Activated effector memory CD4-positive, alpha-beta T cell treated with anti-CD3 and anti-CD28 coated beads, Interleukin-2, amount 50 U/mL, for 16 hours (primary cell): ENCODE results near the gene ADIPOR2.
A peak's percentile ranks its signal among the peaks of the same experiment; 100 is the strongest.

ENCODE experiments used
- DNase-seq: peaks from one replicate; pipeline ENCODE4 v3.0.0-alpha.2; 2020

The ADIPOR2 gene

GRCh38 chr12:1690578-1691122 lies at the start of gene ADIPOR2:
TSS of gene ADIPOR2 (plus strand) at chr12:1691070. CDS start at chr12:1754344, 63,274 bp downstream.
- peak; percentile 98 for DNase-seq

GRCh38 chr12:1642513-1642912 lies 48.4 kb upstream of the ADIPOR2 start:
- DNase-seq: no peak

- DNase-seq: no peak
Observed at GRCh38 chr12:1643043-1643442, 47.8 kb upstream of the ADIPOR2 start.

GRCh38 chr12:1643905-1644533 lies 46.9 kb upstream of the ADIPOR2 start:
- no peak for DNase-seq

DNA sequence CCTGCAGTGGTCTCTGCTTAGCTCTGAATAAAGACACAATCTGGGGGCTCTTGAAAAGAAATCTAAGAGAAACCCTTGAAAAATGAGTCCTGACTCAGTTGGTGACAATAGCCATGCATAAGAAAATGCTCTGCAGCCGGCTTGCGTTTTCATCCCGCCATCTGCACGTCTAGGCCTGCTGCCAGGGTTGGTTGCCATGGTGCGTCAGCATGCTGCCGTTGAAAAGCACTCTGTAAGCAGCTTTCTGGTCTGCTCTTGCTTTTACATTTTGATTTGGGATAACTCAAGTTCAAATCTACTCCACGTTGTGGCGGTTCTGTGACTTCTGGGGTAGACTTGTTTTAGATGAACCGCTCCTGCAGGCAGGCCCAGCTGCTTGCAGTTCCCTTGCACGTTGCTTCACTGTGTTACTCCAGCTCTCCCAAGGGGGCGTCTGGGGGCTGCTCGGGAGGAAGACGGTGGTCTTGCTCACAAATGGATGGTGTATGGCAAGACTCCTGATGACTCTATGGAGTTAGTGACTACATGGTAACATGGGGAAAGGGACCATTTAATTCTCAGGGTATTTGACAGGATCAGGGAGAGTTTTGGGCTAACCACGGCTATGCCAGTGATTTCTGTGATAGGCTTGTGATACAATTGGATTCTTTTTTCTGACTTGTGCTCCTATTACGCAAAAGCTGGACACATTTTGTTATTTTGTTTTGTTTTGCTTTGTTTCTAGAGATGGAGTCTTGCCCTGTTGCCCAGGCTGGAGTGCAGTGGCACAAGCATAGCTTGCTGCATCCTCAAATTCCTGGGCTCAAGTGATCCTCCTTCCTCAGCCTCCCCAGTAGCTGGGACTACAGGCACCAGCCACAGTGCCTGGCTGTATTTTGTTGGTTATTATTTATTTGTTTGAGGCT lies 46.1 kb upstream of the ADIPOR2 start:
- DNase-seq: no peak

DNA sequence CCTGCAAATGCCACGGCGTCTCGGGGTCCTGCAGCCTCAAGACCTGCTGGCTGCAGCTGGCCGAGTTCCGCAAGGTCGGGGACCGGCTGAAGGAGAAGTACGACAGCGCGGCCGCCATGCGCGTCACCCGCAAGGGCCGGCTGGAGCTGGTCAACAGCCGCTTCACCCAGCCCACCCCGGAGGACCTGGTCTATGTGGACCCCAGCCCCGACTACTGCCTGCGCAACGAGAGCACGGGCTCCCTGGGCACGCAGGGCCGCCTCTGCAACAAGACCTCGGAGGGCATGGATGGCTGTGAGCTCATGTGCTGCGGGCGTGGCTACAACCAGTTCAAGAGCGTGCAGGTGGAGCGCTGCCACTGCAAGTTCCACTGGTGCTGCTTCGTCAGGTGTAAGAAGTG lies 45.1 kb upstream of the ADIPOR2 start:
- DNase-seq: no peak

- DNase-seq: no peak
Observed at GRCh38 chr12:1646569-1647284, 44.1 kb upstream of the ADIPOR2 start.

DNA sequence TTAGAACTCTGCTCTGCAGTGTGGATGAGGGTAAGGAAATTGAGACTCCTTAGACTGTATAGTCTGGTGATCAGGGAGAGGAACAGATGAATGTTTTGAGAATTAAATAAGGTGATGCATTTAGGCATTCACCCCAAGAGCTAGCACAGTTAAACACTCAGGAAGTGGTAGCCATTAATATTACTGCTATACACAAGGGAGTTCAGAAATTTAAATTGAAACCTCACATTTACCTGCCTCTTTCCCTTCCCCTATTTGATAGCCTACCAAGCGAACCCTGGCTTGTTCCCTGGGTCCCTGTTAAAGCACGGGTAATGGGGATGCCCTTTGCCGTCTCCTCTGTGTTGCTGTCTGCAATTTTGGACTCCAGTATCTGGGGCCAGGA lies 43.6 kb upstream of the ADIPOR2 start:
- DNase-seq: no peak

DNA sequence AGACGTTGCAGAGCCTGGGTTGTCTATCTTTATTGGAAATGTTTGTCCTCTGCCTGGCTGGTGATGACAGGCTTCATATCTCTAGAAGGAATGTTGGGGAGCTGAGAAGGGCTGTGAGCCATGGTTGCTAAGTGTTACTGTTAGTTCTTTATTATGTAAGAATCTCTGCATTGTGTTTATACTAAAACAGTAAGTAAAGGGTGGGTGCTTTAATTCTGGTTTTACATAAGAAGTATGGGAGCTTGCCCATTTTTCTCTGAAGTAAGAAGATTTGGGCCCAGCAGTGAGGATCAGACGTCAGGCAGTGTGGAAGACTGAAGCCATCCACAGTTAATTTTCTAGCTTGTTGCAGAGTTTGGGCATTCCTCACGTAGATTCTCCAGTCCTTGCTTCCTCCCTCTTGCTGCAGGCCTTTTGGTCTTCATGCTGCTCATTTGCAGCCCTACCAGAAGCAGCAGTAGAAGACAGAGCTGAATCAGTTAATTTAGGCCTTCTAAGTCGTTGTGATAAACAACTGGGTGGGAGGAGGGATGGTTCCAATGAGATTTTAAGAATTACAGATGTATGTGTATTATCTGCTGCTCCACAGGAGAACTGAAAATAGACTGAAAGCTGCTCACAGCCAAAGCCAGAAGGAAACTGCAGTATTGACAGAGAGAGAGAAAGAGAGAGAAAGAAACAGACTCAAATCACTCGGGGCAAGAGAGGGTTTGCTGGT lies 40.5 kb upstream of the ADIPOR2 start:
- no peak for DNase-seq

DNA sequence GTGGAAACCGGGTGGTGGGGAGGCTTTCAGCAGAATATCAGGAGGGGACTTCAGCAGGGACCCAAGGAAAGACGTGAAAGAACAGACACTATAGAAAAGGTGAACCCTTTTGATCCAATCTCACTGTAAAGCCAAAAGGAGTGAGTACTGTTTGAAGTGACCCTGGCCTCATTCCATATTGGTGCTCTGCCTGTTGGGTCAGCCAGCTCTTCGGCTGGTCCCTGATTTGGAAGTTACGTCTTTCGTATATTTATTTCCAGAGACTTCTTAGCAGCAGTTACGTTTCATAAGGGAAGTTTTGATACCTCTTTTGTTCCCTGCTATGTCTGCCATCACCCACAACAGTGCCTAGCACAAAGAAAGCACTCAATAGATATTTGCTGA lies 39.9 kb upstream of the ADIPOR2 start:
- no peak for DNase-seq

DNA sequence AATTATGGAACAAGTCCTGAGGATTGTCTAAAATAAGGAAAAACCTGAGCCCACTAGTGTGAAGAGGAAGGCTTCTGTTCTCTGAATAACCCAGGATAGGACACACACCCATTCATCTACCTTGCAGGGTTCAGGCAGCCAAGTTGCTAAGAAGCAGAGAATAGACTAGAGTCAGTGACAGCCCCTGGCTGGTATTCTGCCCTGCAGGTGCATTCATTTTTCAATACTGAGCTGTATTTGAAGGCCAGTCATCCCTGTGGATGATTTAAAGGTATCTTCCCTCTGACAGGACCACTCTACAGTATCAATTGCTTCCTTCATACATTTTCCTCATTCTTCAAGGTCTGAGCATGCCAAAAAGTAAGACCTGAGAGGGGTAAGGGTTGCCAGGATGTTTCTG lies 38.9 kb upstream of the ADIPOR2 start:
- no peak for DNase-seq

DNA sequence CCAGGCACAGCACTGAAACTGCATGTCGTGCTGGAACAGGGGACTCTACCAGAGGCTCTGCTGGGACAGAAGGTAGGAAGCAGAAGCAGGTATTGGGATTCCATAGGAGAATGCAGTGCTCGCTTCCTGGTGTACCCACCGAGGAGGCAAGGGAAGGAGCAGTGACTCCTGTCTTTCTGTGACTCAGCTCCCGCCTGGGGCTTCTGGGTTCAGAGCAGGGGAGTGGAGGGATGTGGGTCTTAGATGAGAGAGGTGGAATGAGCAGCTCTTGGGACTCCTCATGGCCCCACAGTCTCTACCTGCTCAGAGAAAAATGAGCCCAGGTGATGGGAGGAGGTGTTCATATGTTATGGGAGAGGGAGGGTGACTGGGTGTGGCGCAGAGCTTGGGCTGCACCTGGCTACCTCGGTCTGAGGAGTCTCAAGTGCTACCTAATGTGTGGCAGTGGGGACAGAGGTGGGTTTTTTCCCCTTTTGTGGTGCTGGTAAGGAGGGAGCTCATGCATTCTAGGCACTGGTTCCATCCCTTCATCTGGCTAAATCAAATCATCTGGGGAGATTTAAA lies 35.6 kb upstream of the ADIPOR2 start:
- no peak for DNase-seq

DNA sequence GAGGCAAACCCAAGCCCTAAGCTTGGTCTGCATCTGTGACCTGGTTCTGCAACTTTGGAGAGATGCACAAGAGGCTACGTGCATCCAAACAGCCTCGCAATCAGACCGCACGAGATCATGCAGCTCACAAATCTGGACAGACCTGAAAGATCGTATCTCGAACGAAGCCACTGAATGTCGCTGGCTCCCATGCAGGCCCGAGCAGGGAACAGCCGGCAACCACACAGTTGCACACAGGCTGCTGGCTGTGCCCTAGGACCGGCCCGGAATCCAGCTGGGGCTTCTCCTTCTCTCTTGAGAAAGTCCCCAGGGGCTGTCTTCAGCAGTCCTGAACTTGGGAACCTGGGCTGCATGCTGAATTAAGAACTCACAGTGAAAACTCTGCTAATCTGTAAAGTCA lies 34.0 kb upstream of the ADIPOR2 start:
- DNase-seq: no peak

- DNase-seq: no peak
Observed at GRCh38 chr12:1657688-1658087, 33.2 kb upstream of the ADIPOR2 start.

- peak; percentile 88 for DNase-seq
Observed at GRCh38 chr12:1660304-1661187, 30.3 kb upstream of the ADIPOR2 start.

DNA sequence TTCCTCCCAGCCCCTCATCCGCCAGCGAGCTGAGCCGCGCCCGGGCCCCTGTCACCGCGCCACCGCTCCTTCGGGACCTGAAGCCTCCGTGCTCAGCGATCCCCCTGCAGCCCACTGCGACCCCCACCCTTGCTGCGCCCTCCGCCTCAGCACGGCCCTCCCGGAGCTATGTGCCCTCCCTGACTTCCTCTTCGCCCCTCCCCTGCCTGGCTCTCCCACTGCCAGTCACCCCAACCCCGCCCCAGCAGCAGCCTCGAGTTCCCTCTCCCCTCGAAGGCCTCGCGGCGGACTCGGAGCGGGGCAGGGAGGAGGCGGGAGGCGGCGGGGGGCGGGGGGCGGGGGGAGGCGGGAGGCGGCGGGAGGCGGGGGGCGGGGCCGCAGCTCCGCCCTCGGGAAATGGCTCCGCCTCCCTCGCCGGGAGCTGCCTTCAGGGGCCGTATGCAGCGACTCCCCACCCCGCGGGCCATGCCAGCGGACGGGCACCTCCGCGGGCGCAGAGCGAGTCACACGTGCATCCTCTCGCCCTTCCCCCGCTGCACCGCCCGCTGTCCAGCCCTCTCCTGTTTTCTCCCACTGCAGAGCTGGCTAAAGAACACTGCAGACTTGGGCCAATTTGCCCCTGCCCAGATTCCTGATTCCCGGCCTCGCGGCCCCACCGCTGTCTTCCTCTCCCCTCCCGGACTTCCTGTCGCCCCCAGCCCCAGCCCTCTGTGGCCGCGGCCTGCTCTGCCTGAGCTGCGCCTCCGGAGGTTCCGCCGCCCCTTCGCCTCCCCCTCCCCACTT lies 29.1 kb upstream of the ADIPOR2 start:
- DNase-seq: peak; percentile 93

DNA sequence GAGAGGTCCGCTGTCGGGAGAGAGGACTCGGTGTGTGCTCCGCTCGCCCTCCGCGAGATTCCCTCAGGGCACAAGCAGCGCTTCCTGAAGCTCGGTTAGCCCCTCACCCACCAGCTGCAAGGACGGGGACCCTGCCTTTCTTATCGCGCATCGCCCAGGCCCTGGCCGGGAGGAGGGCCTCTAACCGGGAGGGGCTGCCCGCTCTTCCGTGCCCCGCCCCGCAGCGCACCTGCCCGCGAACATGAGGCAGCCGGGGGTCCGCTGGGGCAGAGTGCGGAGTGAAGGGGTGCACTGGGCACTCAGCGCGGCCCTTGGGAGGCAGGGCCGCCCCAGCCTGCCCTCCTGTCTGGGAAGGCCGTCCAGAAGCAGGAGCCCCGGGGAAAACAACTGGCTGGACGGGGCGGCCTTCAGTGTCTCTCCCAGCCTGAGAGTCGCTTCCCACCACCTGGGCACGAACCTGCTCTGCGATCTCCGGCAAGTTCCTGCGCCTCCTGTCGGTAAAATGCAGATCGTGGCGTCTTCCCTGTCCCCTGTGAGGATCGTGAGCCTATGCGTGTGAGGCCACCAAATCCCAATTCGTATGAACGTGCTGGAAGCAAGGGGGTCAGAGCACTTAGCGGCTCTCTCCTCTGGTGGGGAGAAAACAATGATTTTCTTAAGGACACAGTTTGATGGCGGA lies 28.0 kb upstream of the ADIPOR2 start:
- peak; percentile 82 for DNase-seq

GRCh38 chr12:1663440-1664132 lies 27.3 kb upstream of the ADIPOR2 start:
- no peak for DNase-seq

- no peak for DNase-seq
Observed at GRCh38 chr12:1665366-1665765, 25.5 kb upstream of the ADIPOR2 start.
